HG03025 (cell line): ENCODE data around the gene UPF1.

Experiments
- ATAC-seq: cut with Tn5 transposase; IDR thresholded peaks from one replicate; pipeline ENCODE4 v1.9.1; 2021; ENCODE audit warnings: mild to moderate bottlenecking, moderate library complexity; ENCODE audit not compliant: unreplicated experiment, low FRiP score

UPF1 gene

DNA sequence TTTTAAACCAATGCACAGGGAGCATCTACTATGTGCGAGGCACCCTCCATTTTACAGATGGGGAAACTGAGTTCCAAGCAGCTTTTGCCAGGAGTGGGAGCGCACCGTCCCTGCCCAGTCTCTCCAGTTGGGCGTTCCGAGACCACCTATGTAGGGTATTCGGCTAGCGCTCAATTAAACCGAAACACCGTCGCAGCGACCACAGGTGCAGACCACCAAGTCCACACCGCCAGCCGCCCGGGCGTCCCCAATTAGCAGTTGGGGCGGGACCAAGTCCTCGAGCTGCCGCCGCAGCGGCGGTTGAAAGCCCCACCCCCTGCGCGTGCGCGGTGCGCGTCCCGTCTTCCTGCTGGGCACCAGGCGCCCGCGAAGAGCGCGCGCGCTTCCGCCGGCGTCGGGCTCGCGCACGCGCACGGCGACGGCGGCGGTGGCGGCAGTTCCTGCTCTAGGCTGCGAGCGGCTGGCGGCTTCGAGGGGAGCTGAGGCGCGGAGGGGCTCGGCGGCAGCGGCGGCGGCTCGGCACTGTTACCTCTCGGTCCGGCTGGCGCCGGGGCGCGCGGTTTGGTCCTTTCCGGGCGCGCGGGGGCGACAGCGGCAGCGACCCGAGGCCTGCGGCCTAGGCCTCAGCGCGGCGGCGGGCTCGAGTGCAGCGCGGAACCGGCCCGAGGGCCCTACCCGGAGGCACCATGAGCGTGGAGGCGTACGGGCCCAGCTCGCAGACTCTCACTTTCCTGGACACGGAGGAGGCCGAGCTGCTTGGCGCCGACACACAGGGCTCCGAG lies at the start of gene UPF1:
Gene UPF1 (plus strand): TSS at position 436 of the 782 bp plus-strand sequence. CDS start 251 bp downstream, at position 687.
- ATAC-seq = peak; percentile 67

DNA sequence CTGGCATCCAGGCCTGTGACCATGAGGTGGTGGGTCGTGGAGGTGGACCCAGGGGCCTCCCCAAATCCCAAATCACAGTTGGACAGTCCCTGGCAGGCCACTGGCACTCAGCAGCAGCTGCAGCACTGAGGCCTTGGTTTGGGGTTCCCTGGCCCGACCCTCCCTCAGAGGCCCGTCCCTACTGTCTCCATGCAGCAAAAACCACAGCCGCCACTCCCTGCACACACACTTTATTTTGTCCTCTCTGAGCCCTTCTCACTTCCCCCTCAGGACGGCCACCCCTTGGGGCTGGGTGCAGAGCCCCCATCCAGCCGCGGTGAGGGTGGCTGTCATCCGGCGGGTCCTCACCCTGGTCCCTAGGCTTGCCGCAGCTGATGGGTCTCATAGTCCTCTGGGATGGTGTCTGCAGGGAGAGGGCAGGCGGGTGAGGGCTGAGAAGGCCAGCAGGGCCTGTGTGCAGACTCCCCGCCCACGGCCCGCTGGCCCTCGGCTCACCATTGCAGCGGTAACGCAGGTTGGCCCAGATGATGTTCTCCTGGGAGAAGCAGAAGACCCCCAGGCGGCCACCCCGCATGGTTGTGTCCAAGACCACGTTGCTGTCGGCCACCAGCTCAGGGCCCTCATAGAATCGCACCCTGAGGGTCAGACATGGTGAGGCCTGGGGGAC lies 49.1 kb upstream of the UPF1 start:
- no peak for ATAC-seq

DNA sequence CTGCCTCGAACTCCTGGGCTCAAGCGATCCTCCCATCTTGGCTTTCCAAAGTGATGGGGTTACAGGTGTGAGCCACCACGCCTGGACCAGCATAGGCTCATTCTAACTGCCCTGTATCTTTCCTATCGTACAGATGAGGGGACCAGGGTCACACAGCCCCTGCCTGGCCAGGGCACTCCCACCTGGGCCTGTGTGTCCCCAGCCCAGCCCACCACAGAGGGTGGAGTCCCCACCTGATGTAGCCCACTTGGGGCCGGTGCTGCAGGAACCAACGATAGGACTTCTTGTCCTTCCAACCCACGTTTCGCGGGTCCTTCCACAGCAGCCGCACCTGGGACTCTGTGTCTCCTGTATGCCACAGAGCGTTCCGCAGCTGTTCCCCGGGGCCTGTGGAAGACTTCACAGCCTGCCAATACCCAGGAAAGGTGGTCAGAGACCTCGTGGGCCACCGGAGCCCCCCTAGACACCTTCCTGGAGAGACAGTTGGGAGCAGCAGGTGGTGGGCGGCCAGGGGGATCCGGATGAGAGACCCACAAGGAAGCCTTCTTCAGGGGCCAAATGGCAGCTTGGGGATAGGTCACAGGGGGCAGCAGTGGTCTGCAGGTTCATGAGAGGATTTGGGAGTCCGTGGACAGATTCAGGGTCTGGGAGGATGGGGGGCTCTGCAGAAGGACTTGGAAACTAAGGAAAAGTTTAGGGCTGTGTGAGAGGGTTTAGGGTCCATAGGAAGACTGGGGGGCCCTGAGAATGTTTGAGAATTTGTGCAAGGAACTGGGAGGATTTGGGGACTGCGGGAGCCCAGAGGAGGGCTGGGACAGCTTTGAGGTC lies 47.6 kb upstream of the UPF1 start:
- ATAC-seq = no peak

DNA sequence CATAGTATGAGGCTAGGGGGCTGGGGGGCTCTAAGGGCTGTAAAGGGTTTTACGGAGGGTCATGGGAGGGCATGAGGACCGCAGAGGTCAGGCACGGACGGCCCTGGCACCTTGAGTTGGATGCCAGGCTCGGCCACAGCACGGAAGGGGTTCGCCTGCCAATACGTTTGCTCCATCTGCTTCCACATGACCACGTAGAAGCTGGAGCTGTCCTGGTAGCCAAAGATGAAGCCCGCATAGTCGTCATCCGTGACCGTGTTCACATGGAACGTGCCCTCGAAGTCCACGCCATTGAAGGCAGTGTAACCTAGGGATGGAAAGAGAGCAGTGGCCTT lies 47.0 kb upstream of the UPF1 start:
- ATAC-seq = no peak

DNA sequence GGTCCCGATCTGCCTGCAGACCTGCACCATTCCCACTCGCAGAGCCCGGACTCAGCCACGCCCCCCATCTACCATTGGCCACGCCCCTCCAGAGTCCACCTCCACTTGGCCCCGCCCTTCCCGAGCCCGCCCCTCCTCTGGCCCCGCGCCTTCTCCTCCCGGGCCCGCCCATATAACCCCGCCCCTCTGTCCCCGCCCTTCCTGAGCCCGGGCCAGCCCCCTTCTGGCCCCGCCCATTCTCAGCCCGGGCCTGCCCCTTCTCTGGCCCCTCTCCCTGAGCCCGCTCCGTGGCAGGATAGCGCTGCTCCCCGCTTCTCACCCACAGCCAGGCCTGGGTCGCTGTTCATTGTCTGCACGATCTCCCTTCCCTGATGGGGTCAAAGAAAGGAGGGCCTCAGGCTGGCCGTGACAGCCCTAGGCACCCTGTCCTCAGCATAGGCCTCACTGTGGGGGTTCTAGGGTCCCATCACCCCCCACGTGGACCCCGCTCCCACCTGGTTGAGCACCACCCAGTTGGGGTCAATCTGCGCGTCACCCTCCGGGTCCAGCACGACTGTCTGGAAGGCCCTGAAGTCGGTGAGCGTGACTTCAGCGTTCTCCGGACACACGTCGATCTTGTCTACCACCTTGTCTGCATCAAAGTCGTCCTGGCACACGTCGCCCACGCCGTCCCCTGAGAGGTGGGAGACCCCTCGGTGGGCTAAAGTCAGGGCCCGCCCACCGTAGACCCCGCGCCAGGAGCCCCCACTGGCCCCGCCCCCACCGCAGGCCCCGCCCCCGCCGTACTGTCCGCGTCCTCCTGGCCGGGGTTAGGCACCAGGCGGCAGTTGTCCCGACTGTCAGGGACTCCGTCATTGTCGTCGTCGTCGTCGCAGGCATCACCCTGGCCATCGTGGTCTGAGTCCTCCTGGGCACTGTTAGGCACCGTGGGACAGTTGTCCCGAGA lies 46.3 kb upstream of the UPF1 start:
- ATAC-seq = no peak

DNA sequence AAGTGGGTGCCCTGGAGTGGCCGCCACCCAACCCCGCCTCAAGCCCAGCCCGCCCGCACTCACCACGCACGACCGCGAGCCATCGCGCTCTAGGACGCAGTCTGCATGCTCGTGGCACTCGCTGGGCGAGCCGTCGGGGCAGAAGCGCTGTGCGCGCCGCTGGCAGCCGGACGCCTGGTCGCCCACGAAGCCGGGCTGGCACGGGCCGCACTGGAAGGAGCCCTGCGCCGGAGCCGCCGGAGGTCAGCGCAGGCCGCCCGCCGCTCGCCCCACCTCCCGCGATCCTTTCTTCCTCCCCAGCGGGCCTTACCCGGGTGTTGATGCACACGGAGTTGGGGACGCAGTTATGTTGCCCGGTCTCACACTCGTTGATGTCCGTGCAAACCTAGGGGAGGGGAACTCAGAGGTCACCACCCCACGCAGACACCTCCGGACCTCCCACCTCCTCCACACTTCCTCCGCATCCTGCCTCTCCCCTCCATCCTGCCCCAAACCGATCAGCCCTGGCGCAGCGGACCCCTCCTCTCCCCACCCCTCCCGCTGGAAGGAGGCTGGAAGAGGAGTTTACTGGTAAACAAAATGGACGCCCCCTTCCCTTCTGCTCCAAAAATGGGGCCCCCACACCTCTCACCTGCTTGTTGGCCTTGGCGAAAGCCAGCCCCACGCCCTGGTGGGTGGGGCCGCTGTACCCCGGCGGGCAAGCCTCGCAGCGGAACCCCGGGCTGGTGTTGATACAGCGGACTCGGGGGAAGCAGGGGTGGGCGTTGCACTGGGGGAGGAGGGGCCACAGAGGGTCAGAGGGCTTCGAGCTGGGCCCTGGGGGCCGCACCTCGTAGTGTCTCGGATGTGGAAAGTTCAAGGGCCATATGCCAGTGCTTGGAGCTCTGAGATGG lies 43.0 kb upstream of the UPF1 start:
- no peak for ATAC-seq

DNA sequence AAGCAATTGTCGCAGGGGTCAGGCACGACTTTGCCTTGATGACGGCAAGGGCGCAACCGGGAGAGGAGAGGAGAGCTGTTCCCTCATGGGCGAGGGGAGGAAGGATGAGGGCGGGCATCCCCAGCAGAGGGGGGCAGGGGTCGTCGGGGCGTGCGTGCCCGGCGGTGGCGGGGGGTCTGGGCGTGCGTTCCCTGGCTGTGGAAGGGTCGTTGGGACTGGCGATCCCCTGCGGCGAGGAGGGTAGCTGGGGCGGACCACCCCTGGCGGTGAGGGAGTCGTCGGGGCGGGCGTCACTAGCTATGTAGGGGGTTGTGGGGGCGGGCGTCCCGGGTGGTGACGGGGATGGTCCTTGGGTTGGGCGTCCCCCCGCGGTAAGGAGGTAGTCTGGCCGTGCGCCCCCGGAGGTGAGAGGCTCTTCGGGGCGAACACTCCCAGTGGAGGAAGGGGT lies 42.3 kb upstream of the UPF1 start:
- ATAC-seq = no peak

DNA sequence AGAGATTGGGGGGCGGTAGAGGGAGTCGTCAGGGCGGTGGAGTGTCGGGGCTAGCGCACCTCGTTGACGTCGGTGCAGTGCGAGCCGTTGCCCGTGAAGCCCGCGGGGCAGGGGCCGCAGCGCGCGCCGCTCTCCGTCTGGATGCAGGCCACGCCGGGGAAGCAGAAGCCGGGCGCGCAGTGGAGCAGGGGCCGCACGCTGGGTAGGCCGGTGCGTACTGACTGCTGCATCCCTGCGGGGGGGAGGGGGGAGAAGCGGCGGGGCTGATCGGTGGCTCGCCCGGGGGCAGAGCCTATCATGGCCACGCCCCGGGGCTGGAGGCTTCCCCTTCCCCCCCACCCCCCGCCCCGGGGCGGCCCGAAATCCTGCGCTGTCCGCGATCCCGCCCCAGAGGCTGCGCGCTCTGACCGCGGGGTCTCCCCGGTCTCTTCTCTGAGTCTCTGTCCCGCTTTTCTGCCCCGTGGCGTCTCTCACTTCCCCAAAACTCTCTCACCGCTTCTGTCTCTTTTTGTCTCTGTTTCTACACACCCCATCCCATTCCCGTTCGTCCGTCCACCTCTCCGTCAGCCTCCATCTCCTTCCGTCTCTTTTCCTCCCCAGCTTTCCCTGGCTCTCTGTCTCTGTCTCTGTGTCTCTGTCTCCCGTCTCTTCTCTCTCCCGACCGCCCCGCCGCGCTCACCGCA lies 41.7 kb upstream of the UPF1 start:
- ATAC-seq = no peak

DNA sequence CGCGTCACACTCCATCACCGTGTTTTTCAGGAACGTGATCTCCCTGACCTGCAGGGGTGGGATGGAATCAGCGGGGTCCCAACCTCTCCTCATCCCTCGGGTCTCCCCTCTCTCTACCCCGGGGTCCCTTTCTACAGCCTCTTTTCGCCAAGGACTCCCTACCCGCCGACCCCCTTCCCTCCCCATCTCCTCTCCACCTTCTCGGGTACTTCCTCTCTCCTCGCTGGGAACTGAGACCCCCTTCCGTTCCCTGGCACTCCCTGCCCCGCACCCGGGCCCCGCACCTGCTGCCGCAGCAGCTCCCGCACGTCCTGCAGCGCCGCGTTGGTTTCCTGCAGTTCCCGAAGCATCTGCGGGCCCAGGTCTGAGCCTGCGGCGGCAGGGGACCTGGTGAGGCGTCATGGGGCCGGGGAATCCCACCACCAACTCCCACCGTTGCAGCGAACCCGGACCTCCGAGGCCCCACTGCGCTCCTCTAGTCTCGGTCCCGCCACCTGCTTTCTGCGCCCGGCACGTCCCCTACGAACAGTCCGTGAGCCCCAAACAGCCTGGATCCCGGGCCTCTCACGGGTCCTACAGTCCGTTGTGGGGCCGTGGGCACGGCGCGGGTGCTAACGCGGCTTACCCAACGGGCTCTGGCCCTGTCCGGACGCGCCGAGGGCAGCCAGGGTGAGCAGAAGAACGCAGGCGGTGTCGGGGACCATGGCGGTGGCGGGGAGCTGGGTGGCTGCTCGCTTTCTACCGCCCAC lies 41.0 kb upstream of the UPF1 start, which contains the start of gene COMP:
Gene COMP (minus strand): TSS at position 740 of the 749 bp plus-strand sequence. CDS start 36 bp downstream, at position 704.
- ATAC-seq = no peak

DNA sequence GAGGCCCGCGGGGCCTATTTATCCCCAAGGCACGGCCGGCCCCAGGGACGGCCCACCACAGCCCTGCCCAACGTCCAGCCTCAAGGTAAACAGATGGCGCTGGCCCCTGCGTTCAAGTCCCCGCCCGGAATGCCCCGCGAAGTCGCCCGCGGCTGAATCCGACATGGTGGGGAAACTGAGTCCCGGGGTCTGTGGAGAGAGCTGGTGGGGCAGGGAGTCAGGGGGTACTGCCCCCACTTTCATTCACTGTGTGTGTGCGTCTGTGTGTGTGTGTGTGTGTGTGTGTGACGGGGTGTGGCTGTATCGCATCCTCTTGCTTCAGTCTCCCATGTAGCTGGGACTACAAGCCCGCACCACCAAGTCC lies 40.5 kb upstream of the UPF1 start:
- ATAC-seq = no peak

DNA sequence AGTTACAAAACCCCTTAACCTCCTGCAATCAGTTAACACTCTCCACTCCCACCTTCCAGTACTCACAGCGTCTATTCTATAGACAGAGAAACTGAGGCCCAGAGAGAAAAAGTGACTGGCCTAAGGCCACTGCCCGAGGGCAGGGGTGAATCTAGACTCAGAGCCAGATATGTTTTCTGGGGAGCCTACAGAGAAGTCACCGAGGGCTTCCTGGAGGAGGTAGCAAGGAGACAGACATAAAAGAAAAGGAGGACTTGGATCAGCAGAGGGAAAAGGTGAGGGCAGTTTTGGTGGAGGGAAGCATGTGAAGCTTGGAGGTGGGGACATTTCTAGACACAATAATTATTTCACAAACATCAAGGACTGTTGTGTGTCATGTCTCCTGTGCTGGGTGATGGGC lies 39.1 kb upstream of the UPF1 start:
- ATAC-seq = no peak

DNA sequence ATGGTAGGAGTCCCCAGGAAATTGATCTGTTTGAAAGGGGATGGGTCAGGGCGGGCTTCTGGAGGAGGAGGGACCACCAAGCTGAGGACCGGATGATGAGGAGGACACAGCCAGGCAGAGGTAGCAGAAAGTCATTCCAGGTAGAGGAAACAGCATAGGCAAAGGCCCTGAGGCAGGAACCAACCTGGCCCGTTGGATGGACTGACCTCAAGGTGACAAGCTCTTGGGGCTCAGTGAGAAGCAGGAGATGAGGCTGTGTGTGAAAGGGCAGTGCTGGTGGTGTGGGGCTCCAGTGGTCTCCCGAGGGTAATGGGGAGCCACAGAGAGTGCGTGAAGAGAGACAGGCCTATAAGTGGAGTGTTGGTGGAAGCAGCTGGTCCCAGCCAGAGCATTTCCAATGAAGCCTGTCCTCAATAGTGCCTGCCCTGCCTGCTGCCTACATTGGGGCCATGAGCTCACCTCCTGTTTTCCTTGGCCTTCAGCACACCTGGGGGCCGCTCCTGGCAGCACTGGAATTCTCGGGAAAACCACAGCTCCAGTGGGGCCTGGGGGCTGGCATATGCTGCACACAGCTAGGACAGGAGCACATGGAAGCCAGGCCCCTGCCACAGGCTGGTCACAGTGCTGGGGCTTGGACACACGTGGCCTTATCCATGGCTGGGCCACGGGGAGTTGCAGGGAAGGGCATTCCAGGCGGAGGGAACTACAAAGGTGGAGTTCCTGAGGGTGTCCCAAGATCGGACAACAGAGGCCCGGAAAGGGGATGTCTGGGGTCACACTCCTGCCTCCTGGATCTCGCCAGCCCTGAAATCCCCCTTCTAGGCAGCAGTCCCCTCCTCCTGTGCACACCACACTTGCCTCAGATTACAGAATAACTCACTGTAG lies 38.4 kb upstream of the UPF1 start:
- ATAC-seq = no peak

DNA sequence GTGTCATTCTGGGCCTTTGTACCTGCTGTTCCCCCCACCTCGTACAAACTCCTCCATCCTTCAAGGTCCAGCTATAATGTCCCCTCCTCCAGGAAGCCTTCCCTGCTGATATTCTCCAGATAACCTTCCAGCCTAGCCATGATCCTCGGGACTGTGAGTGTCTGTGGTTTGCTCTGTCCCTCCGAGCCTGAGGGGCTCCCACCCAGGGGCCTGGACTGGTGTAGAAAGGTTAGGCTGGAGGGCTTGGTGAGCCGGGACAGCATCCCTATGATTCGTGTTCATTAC lies 37.8 kb upstream of the UPF1 start:
- no peak for ATAC-seq

DNA sequence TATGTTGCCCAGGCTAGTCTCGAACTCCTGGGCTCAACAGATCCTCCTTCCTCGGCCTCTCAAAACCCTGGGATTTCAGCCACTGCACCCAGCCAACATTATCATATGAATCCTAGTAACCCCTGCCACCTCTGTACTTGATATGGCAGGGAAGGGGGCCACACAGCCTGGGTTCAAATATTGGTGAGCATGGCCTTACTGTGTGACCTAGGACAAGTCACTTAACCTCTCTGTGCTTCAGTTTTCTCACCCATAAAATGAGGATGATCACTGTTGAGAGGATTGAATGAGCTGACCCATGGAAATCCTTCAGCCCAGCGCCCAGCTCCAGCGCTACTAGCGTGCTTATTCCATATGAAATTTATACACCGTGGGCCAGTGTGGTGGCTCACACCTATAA lies 37.1 kb upstream of the UPF1 start:
- ATAC-seq = no peak

DNA sequence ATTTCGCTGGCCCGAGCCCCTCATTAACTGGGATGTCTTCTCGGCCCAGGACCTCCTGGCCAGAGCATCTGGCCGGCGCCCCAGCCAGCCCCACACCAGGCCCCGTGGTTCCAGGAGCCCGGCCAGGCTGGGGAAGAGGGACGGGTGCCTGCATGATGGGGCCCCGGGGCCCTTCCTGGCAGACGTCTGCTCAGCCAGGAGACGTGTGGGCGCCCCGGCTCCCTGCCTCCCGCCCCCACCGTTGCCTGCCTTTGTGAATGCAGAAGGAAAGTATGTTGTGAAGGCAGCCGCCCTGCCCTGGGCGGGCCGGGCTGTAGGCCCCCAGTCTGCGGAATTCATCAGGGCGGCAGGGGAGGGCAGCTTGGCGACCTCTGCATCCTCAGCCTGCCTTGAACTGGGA lies 36.2 kb upstream of the UPF1 start:
- no peak for ATAC-seq

DNA sequence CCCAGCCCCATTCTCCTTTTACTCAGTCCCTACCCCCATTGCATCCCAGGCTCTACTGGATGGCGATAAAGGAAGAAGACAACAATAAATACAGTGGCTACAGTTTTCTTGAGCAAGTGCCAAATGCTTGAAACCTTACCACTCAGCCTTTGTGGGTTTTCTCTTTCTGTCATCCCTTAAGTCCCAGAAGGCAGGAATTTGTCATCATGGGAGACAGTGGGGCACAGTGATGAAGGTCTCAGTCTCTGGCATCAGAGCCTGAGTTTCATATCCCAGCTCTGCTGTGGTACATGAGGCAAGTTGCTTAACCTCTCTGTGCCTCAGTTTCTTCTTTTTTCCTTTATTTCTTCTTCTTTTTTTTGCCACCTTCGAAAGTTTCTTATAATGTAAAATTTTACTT lies 35.5 kb upstream of the UPF1 start:
- no peak for ATAC-seq
